HepG2 (cell line): ENCODE results near the gene ADAMTS20. TPM values are rescaled to one million over a fixed set of nuclear protein-coding genes. Genes with fewer than 3 reads are reported as not detected.

Source experiments
- ATAC-seq: fragments of 200-7000 bp; cut with Tn5 transposase; 3 replicates; pipeline ENCODE4 v1.9.1; 2020; ENCODE audit warnings: mild to moderate bottlenecking, moderate library complexity
- BruUV-seq: library from RNA; stranded (reverse); fragments of 400-500 nt; replicated peaks from 2 replicates; lab custom pipeline; 2021; lab: Mats Ljungman, UMichigan
- CTCF ChIA-PET: fragments of 300-600 bp; formaldehyde crosslinking; extraction: SDS; loops from one replicate; lab custom pipeline; 2021; ENCODE audit warnings: low total read pairs, inconsistent platforms, low intra/inter-chr PET ratio; lab: Yijun Ruan, JAX
- POLR2A ChIA-PET: fragments of 350-600 bp; sonication (Branson Sonifier 250); formaldehyde crosslinking; loops from one replicate; lab custom pipeline; 2020; ENCODE audit warnings: antibody characterized with exemption, inconsistent platforms; lab: Yijun Ruan, JAX
- DNase-seq: peaks from one replicate; pipeline ENCODE4 v3.0.0-alpha.2; 2015; ENCODE audit warnings: low spot score
- FAIRE-seq: peaks from 3 replicates; lab custom pipeline; 2011; peaks lifted over from hg19 to GRCh38; lab: Jason Lieb, UNC
- H2AFZ ChIP-seq: one replicate; pipeline ENCODE4 v1.6.1; 2011; ENCODE audit warnings: low read length, inconsistent platforms
- H3K27ac ChIP-seq: fragments of 300-600 bp; 3 replicates; pipeline ENCODE4 v1.8.0; 2011; ENCODE audit warnings: mixed run types, mild to moderate bottlenecking, mixed read lengths, low read length, inconsistent platforms; ENCODE audit not compliant: insufficient read depth; ENCODE audit errors: extremely low read length
- H3K27me3 ChIP-seq, 2 experiments: fragments of 200-600 bp in 1 of 2; 2 replicates in 1 of 2; 3 replicates in 1 of 2; pipeline versions ENCODE4 v1.6.0 to v1.8.0; 2011; ENCODE audit warnings: low read length in 2 of 2, mild to moderate bottlenecking in 2 of 2, moderate library complexity in 2 of 2, inconsistent platforms in 1 of 2; ENCODE audit not compliant: insufficient read depth in 2 of 2, control insufficient read depth in 1 of 2
- H3K36me3 ChIP-seq, 2 experiments: fragments of 200-600 bp in 1 of 2; replicated peaks in 1 of 2; 2 replicates in 1 of 2; 3 replicates in 1 of 2; pipeline versions ENCODE4 v1.5.1 to v1.8.0; 2011; ENCODE audit warnings: low read length in 2 of 2, inconsistent platforms in 1 of 2; ENCODE audit not compliant: insufficient read depth in 2 of 2, control insufficient read depth in 1 of 2
- H3K4me1 ChIP-seq: 2 replicates; pipeline ENCODE4 v1.5.1; 2012; ENCODE audit warnings: low read length, inconsistent platforms; ENCODE audit not compliant: insufficient read depth
- H3K4me2 ChIP-seq: 2 replicates; pipeline ENCODE4 v1.6.0; 2011; ENCODE audit warnings: low read depth, low read length, inconsistent platforms
- H3K4me3 ChIP-seq, 3 experiments: fragments of 200-600 bp in 1 of 3; sonication (generic), shearing (Covaris generic) in 1 of 3; replicated peaks in 1 of 3; 2 replicates each; pipeline ENCODE4 v1.5.1; 2011 to 2016; ENCODE audit warnings: low read length in 3 of 3, inconsistent platforms in 2 of 3, low read depth in 2 of 3, mild to moderate bottlenecking in 2 of 3, control low read depth in 1 of 3, mixed read lengths in 1 of 3; ENCODE audit not compliant: insufficient read depth in 1 of 3
- H3K79me2 ChIP-seq: one replicate; pipeline ENCODE4 v1.6.1; 2011; ENCODE audit warnings: low read length, inconsistent platforms; ENCODE audit not compliant: insufficient read depth
- H3K9ac ChIP-seq: 2 replicates; pipeline ENCODE4 v1.6.0; 2011; ENCODE audit warnings: mild to moderate bottlenecking, low read depth, low read length, inconsistent platforms; ENCODE audit not compliant: insufficient read depth
- H3K9me3 ChIP-seq: 2 replicates; pipeline ENCODE4 v1.5.1; 2012; ENCODE audit warnings: mild to moderate bottlenecking, low read length
- H4K20me1 ChIP-seq: 2 replicates; pipeline ENCODE4 v1.6.0; 2011; ENCODE audit warnings: inconsistent platforms, mild to moderate bottlenecking, low read length, moderate library complexity; ENCODE audit not compliant: insufficient read depth
- ARNT ChIP-seq: fragments of 450-650 bp; IDR thresholded peaks from 2 replicates; pipeline ENCODE4 v1.6.1; 2017
- HDAC2 ChIP-seq: sonication (generic); formaldehyde crosslinking; IDR thresholded peaks from 2 replicates; pipeline ENCODE4 v1.4.0; 2020; ENCODE audit warnings: missing genetic modification reagents
- MED8 ChIP-seq: sonication (generic); formaldehyde crosslinking; IDR thresholded peaks from 2 replicates; pipeline ENCODE4 v1.8.1; 2023; ENCODE audit warnings: mild to moderate bottlenecking, missing genetic modification reagents; ENCODE audit not compliant: insufficient replicate concordance
- NFYC ChIP-seq: IDR thresholded peaks from 2 replicates; pipeline ENCODE4 v1.6.1; 2016; ENCODE audit warnings: missing genetic modification reagents, missing compliant biosample characterization
- PRMT3 ChIP-seq: sonication (generic); formaldehyde crosslinking; IDR thresholded peaks from 2 replicates; pipeline ENCODE4 v1.8.1; 2022; ENCODE audit warnings: low read depth, mild to moderate bottlenecking, moderate library complexity, missing genetic modification reagents, borderline replicate concordance
- THAP11 ChIP-seq: IDR thresholded peaks from 2 replicates; pipeline ENCODE4 v1.6.1; 2016; ENCODE audit warnings: missing biosample characterization, missing genetic modification reagents
- ZNF234 ChIP-seq: sonication (generic); formaldehyde crosslinking; conservative IDR thresholded peaks from 2 replicates; pipeline ENCODE4 v1.5.1; 2020; ENCODE audit warnings: mild to moderate bottlenecking, missing genetic modification reagents
- ZNF251 ChIP-seq: sonication (generic); formaldehyde crosslinking; IDR thresholded peaks from 2 replicates; pipeline ENCODE4 v1.9.0; 2021; ENCODE audit warnings: mild to moderate bottlenecking, missing genetic modification reagents
- ZNF709 ChIP-seq: sonication (generic); formaldehyde crosslinking; IDR thresholded peaks from 2 replicates; pipeline ENCODE4 v1.5.0; 2020; ENCODE audit warnings: mild to moderate bottlenecking, missing genetic modification reagents
- ZNF746 ChIP-seq: sonication (generic); formaldehyde crosslinking; IDR thresholded peaks from 2 replicates; pipeline ENCODE4 v1.8.0; 2022; ENCODE audit warnings: mild to moderate bottlenecking, missing genetic modification reagents
- ZNF891 ChIP-seq: sonication (generic); formaldehyde crosslinking; IDR thresholded peaks from 2 replicates; pipeline ENCODE4 v1.5.0; 2020; ENCODE audit warnings: mild to moderate bottlenecking, missing genetic modification reagents
- WGBS: methylation state at CpG from one replicate; pipeline ENCODE4 v1.1.6; 2017; ENCODE audit warnings: low lambda C conversion rate; 5-methylcytosine and 5-hydroxymethylcytosine counted together
- in situ Hi-C: cut with HindIII; loops from 2 replicates; pipeline ENCODE4 v1.10.0; 2017; ENCODE audit warnings: low pct_unique_long_range_greater_than_20kb; ENCODE audit not compliant: extremely low pct_ligation_motif_present
- intact Hi-C: fragments of 100-400 bp; cut with micrococcal nuclease; formaldehyde crosslinking; loops from one replicate; pipeline ENCODE4 v1.10.0; 2022; ENCODE audit not compliant: unreplicated experiment
- polyA plus RNA-seq, 8 experiments: library from polyadenylated mRNA; depleted of rRNA in 3 of 8; stranded (reverse) in 7 of 8; unstranded in 1 of 8; fragments of >200 nt; fragmentation: Illumina TruSeq in 4 of 8; extraction: Trizol in 4 of 8; gene quantifications; 2 replicates each; pipeline versions ENCODE4 v1.2.1 to v1.2.3, GENCODE V29; 2011 to 2016; ENCODE audit warnings: low read depth in 4 of 8, missing spikeins in 1 of 8, mixed read lengths in 1 of 8; ENCODE audit not compliant: insufficient read depth in 1 of 8
- total RNA-seq, 5 experiments: library from RNA; depleted of rRNA; stranded (reverse); fragments of >200 nt; fragmentation: Illumina TruSeq; extraction: Trizol; gene quantifications; 2 replicates each; pipeline ENCODE4 v1.2.3, GENCODE V29; 2016; ENCODE audit warnings: low read depth in 1 of 5
- TF ChIP-seq, protein P1 (sequence below): sonication (generic); formaldehyde crosslinking; IDR thresholded peaks from 2 replicates; pipeline ENCODE4 v1.8.1; 2023; ENCODE audit warnings: mild to moderate bottlenecking, missing genetic modification reagents, borderline replicate concordance

The ADAMTS20 gene
- total and polyA plus RNA-seq, 2 of the 13 experiments (the other 11 are each of a cell fraction or from before 2014, with no cell fraction given), result not detected

DNA sequence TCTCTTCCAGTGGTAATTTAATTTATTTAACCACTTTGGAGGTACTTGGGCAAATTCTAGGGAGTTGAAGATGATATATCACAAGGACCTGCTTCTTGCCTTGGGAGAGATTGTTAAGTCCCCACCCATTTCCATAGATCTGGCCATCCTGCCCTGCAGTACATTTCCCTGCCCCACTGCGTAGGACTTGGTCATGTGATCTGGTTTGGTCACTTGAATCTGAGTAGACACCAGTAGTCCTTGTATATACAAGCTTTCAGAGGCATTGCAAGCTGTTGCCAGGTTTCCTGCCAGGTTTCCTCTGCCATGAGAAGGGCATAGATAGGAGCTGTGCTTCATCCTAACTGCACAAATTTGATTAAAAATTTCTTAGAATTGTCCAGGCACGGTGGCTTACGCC, 200.0 kb downstream of the ADAMTS20 start:
- H2AFZ ChIP-seq, result no peak overlapping the region
- in situ Hi-C loops, result no loop called here
- no peaks in the 10 kb centered on the region for H3K79me2 ChIP-seq
- H3K9me3 ChIP-seq, result no peaks in the 10 kb centered on the region
- no peaks in the 10 kb centered on the region; a peak in 1 of 5 replicates for H3K27me3 ChIP-seq
- ChIA-PET CTCF (no interaction called here), POLR2A (no interaction called here)
- WGBS, result 12% methylated on average over 3 of the region's 3 CpGs
- no peak for DNase-seq
- H3K9ac ChIP-seq, result no peak overlapping the region
- no peak for FAIRE-seq
- no peak for ATAC-seq
- H3K4me2 ChIP-seq, result no peak overlapping the region
- no peak overlapping the region for H3K4me3 ChIP-seq
- no TSS peak for BruUV-seq
- no peak for TF ChIP-seq PRMT3 (CRISPR knock-in tag)
- TF ChIP-seq ZNF251 (CRISPR knock-in tag), result no peak
- no peak for TF ChIP-seq ZNF891 (CRISPR knock-in tag)
- TF ChIP-seq, protein P1, sequence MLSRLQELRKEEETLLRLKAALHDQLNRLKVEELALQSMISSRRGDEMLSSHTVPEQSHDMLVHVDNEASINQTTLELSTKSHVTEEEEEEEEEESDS (CRISPR knock-in tag), result no peak
- TF ChIP-seq MED8 (CRISPR knock-in tag), result no peak
- TF ChIP-seq ARNT, result no peak
- TF ChIP-seq ZNF709 (CRISPR knock-in tag), result no peak
- no peak for TF ChIP-seq ZNF746 (CRISPR knock-in tag)
- no peak for TF ChIP-seq HDAC2 (CRISPR knock-in tag)
- no peak for TF ChIP-seq NFYC (CRISPR knock-in tag)
- no peak for TF ChIP-seq ZNF234 (CRISPR knock-in tag)
- no peak for TF ChIP-seq THAP11
- no peaks in the 10 kb centered on the region for H4K20me1 ChIP-seq
- no peak overlapping the region for H3K27ac ChIP-seq
- no peaks in the 10 kb centered on the region for H3K4me1 ChIP-seq
- intact Hi-C loops, result no loop called here
- no peaks in the 10 kb centered on the region for H3K36me3 ChIP-seq
